Activated naive CD4-positive, alpha-beta T cell treated with anti-CD3 and anti-CD28 coated beads for 36 hours (primary cell): Measurements from ENCODE around the gene RNF32. TPM values are rescaled to one million over a fixed set of nuclear protein-coding genes. Genes with fewer than 3 reads are reported as not detected.

Experiments
- CTCF ChIA-PET: fragments of 350-600 bp; sonication (Branson Sonifier 250); formaldehyde crosslinking; loops from one replicate; lab custom pipeline; 2021; ENCODE audit warnings: antibody characterized with exemption; lab: Charles Lee
- DNase-seq: peaks from one replicate; pipeline ENCODE4 v3.0.0-alpha.2; 2020
- H3K27ac Mint-ChIP-seq: one replicate; pipeline ENCODE4 v1.8.0; 2021; ENCODE audit warnings: mild to moderate bottlenecking, mixed read lengths
- H3K27me3 Mint-ChIP-seq: one replicate; pipeline ENCODE4 v1.8.0; 2021; ENCODE audit warnings: low read depth, mixed read lengths
- H3K36me3 Mint-ChIP-seq: one replicate; pipeline ENCODE4 v1.8.0; 2021; ENCODE audit warnings: low read depth, mixed read lengths
- H3K4me1 Mint-ChIP-seq: one replicate; pipeline ENCODE4 v1.8.0; 2021; ENCODE audit warnings: low read depth, mixed read lengths
- H3K4me3 Mint-ChIP-seq: one replicate; pipeline ENCODE4 v1.8.0; 2021; ENCODE audit warnings: mild to moderate bottlenecking, moderate library complexity, mixed read lengths
- H3K9me3 Mint-ChIP-seq: one replicate; pipeline ENCODE4 v1.8.0; 2021; ENCODE audit warnings: mixed read lengths
- intact Hi-C: fragments of 100-400 bp; cut with micrococcal nuclease; formaldehyde crosslinking; loops from one replicate; pipeline ENCODE4 v1.15.1; 2023
- total RNA-seq, 2 experiments: library from RNA; stranded (reverse); gene quantifications; one replicate each; pipeline ENCODE4 v1.2.3, GENCODE V29; 2021

Gene RNF32
- total RNA-seq, 2 experiments from 2014 or later, result 0.31 to 0.64 TPM

DNA sequence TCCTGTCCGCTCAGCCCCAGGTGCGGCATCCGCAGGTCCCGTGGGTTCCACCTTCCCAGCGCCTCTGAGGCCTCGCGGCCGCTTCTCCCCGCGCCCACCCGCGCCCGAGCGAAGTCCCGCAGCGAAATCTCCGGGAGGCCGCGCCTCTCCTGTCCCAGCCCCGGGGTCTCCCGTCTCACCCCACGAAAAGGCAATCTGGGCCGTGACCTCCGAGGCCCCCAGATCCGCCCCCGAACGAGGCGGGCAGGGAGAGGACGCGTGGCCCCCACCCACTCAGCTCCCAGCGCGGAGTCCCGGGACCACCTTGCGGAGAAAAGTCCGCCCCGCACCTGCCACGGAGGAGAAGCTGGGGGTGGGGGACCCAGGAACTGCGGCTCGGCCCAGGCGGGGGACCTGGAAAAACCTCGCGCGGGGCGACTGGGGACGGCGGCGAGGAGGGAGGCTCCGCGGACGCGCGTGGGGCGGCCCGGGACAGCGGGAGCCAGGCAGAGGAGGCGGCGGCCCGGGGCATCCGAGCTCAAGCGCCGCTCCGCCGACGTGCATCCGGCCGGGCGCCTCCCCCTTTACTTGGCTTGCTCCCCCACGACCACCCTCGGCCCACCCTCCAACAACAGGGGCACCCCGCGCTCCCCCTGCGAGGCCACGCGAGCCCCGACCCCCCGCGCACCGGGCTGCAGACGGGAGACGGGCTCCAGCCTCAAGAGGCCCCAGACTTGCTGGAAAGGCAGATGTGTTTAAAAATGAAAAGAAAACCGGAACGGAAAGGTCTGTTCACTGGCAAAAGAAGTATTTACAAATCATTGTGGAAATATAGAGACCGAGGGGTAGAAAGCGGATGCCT, 33.0 kb upstream of the RNF32 start:
- Mint-ChIP-seq H3K27me3 (peaks cover 31% of the 10 kb centered on the region), H3K4me3 (peak overlapping the region; percentile 41)

DNA sequence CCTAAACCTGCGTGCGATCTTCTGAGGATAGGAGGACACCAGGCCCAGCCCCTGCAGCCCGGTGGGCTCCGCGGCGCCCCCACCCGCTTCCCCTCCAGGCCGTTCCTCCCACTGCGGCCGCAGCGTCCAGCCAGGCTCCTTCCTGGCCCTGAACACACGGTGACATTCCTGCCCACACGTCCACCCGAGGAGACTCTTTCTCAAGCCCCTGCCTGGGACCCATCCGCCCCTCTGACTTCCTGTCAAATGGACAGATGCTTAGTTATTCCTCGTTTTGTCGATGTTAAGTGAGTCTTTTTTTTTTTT, 32.4 kb upstream of the RNF32 start:
- DNase-seq, result no peak
- Mint-ChIP-seq H3K9me3 (no peaks in the 10 kb centered on the region), H3K4me3 (no peak overlapping the region), H3K36me3 (no peaks in the 10 kb centered on the region), H3K27ac (no peak overlapping the region), H3K27me3 (peaks cover 32% of the 10 kb centered on the region), H3K4me1 (peaks cover 20% of the 10 kb centered on the region)
- intact Hi-C loops, result no loop called here
- CTCF ChIA-PET, result no interaction called here

More for the DNA sequence above, 33.0 kb upstream of the RNF32 start:
- Mint-ChIP-seq H3K4me1 (peaks cover 15% of the 10 kb centered on the region), H3K36me3 (no peaks in the 10 kb centered on the region), H3K9me3 (no peaks in the 10 kb centered on the region), H3K27ac (no peak overlapping the region)
- DNase-seq, result no peak
- intact Hi-C loops, result no loop called here
- CTCF ChIA-PET, result no interaction called here

DNA sequence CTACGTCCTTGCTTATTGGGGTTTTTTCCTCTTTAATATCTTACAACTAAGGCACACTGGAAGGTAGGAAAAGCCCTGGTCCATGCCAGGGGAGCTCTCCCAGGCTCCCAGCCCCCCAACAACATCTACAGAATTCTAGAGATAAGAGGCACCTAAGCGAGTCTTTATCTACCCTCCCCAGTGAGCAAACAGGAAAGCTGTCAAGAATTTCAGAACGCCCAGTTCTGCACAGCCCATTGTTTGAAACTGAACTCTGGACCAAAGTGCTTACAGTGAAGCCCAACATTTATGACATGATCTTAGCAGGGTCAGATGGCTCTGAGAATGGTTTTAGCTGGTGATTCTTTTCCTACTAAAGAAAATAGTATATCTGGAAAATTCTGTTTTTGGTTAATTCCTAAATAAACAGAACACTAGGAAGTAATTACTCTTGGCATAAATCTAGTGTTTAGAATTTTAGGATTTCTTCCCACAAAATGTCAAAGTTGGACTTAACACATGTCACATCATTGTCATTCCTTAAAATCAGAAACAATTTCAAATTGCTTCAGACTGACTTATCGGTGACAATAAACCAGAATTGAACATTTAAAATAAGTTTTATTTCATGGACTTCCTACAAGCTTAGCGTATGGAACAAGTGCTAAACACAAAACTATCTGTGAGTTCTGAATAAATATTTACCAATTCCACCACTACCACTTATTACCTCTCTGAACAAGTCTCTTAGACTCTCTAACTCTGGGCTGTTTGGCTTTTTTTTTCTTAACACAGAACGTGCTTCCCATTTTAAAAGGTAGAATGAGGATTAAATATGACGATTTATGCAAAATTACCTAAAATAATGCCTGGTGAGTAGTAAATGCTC, 31.3 kb upstream of the RNF32 start:
- no peaks in the 10 kb centered on the region for H3K36me3 Mint-ChIP-seq
- intact Hi-C loops, result no loop called here
- H3K27me3 Mint-ChIP-seq, result peaks cover 31% of the 10 kb centered on the region
- DNase-seq, result no peak
- CTCF ChIA-PET, result interaction anchor here (1.1 kb wide), 1 partner anchor 10 kb away, joined by 3 read pairs; no protein-coding TSS in a partner anchor
- H3K4me1 Mint-ChIP-seq, result peaks cover 23% of the 10 kb centered on the region
- no peak overlapping the region for H3K27ac Mint-ChIP-seq
- no peak overlapping the region for H3K4me3 Mint-ChIP-seq
- no peaks in the 10 kb centered on the region for H3K9me3 Mint-ChIP-seq

- H3K36me3 Mint-ChIP-seq, result no peaks in the 10 kb centered on the region
- no peak overlapping the region for H3K4me3 Mint-ChIP-seq
- H3K4me1 Mint-ChIP-seq, result peaks cover 23% of the 10 kb centered on the region
- CTCF ChIA-PET, result no interaction called here
- no peak for DNase-seq
- intact Hi-C loops, result no loop called here
- no peak overlapping the region for H3K27ac Mint-ChIP-seq
- no peaks in the 10 kb centered on the region for H3K9me3 Mint-ChIP-seq
- H3K27me3 Mint-ChIP-seq, result peaks cover 29% of the 10 kb centered on the region
Observed at GRCh38 chr7:156610130-156610529, 30.4 kb upstream of the RNF32 start.

- peaks cover 23% of the 10 kb centered on the region for H3K4me1 Mint-ChIP-seq
- intact Hi-C loops, result no loop called here
- no peak overlapping the region for H3K27ac Mint-ChIP-seq
- no peaks in the 10 kb centered on the region for H3K9me3 Mint-ChIP-seq
- H3K27me3 Mint-ChIP-seq, result peaks cover 27% of the 10 kb centered on the region
- CTCF ChIA-PET, result no interaction called here
- H3K36me3 Mint-ChIP-seq, result no peaks in the 10 kb centered on the region
- no peak for DNase-seq
- no peak overlapping the region for H3K4me3 Mint-ChIP-seq
Observed at GRCh38 chr7:156610601-156611000, 30.0 kb upstream of the RNF32 start.

GRCh38 chr7:156611014-156612010, 29.3 kb upstream of the RNF32 start:
- CTCF ChIA-PET, result interaction anchor here (0.5 kb wide), 1 partner anchor 107 kb away, joined by 4 read pairs; no protein-coding TSS in a partner anchor
- Mint-ChIP-seq H3K9me3 (no peaks in the 10 kb centered on the region), H3K4me1 (peaks cover 25% of the 10 kb centered on the region), H3K27ac (no peak overlapping the region), H3K4me3 (no peak overlapping the region), H3K27me3 (peaks cover 28% of the 10 kb centered on the region), H3K36me3 (no peaks in the 10 kb centered on the region)
- intact Hi-C loops, result no loop called here
- no peak for DNase-seq

- Mint-ChIP-seq H3K36me3 (no peaks in the 10 kb centered on the region), H3K4me3 (no peak overlapping the region), H3K9me3 (no peaks in the 10 kb centered on the region), H3K4me1 (peaks cover 24% of the 10 kb centered on the region), H3K27ac (no peak overlapping the region), H3K27me3 (peaks cover 38% of the 10 kb centered on the region)
- peak; percentile 78 for DNase-seq
- intact Hi-C loops, result loop anchor here (1.0 kb wide), 1 partner anchor 27 kb away; the partner anchor contains the start of gene RNF32
- CTCF ChIA-PET, result no interaction called here
Observed at GRCh38 chr7:156612930-156613329, 27.6 kb upstream of the RNF32 start.

DNA sequence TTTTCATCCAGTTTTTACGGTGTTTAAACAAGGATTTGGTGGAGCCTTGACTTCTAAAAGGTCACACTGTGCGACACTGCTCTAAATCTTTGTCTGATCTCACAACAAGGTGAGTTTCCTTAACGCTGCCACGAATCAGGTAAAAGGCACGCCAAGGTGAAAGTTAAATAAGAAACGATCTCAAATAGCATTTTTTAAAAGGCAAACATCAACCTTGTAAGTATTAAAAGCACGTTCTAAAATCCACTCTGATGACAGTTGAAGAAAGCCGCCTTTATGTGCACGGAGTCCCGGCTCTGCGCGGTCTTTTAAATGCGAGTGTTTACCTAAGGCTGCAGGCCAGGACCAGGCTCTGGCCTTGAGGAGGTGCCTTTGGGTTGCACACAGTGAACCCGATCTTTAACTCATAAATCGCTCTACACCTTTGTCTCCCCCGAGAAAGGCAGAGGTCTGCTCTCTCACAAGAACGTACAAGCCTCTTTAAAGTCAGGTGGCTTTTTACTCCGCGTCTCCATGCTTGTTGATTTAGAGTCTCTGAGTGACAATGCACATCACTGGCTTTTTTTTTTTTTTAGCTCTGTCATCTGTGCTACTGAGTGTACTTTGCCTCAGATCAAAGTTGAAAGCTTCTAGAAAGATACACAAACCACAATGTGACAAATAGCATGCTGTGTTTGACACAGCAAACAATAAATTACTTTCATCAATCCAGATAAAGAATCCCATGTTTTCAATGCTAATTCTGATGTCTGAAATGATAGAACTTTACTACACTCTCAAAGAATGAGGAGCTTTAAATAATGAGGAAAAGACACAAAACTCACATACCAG, 25.9 kb upstream of the RNF32 start:
- DNase-seq, result no peak
- Mint-ChIP-seq H3K27me3 (peaks cover 31% of the 10 kb centered on the region), H3K4me3 (no peak overlapping the region), H3K27ac (no peak overlapping the region), H3K4me1 (peaks cover 18% of the 10 kb centered on the region), H3K36me3 (no peaks in the 10 kb centered on the region), H3K9me3 (no peaks in the 10 kb centered on the region)
- intact Hi-C loops, result no loop called here
- CTCF ChIA-PET, result no interaction called here

DNA sequence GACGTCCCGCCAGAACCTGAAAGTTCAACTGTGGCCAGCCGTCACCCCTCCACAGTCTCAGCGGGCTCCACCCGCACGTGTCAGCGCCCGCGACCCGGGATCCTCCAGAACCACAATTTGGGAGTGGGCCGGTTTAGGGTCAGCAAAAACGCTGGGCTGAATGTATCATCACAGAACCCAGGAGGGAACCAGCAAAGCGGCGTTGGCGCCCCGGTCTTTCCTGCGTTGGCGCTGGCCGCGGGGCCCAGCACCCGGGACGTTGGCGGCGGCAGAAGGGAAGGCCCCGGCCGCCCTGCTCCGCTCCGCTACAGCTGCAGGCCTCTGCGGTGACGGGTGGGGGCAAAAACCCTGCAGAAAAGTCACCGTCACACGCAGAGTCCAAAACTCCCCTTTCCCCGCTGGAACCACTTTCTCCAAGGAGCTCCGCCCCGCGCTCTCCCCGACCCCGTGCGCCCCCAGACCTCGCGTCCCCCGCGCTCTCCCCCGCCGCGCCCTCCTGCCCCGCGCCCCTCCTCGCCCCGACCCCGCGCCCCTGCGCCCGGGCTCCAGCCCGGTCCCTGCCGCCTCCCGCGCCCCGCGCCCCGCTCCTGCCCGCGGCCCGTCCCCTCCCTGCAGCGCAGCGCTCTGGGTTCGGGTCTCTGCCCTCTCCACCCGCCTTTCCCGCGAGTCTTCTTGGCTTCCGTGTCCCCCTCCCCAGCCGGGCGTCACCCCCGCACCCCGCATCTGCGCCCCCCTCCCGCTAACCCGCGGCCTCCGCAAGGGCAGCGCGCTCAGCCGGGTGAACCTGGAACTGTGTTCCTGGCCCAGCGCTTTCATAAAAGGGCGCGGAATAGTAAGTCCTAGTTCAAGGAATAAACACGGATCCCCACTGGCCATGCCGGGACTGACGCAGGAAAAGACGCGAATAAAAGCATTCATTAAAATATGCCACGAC, 24.0 kb upstream of the RNF32 start:
- Mint-ChIP-seq H3K4me1 (peaks cover 18% of the 10 kb centered on the region), H3K27me3 (peaks cover 42% of the 10 kb centered on the region), H3K36me3 (no peaks in the 10 kb centered on the region), H3K4me3 (peak overlapping the region; percentile 14), H3K9me3 (peaks cover 6% of the 10 kb centered on the region), H3K27ac (no peak overlapping the region)
- CTCF ChIA-PET, result no interaction called here
- intact Hi-C loops, result no loop called here
- DNase-seq, result no peak

GRCh38 chr7:156617215-156617614, 23.4 kb upstream of the RNF32 start:
- H3K36me3 Mint-ChIP-seq, result no peaks in the 10 kb centered on the region
- H3K9me3 Mint-ChIP-seq, result peaks cover 6% of the 10 kb centered on the region
- intact Hi-C loops, result no loop called here
- H3K4me1 Mint-ChIP-seq, result peaks cover 14% of the 10 kb centered on the region
- no peak for DNase-seq
- no peak overlapping the region for H3K4me3 Mint-ChIP-seq
- peaks cover 43% of the 10 kb centered on the region for H3K27me3 Mint-ChIP-seq
- H3K27ac Mint-ChIP-seq, result no peak overlapping the region
- CTCF ChIA-PET, result no interaction called here
